Astrocyte (in vitro differentiated cells and primary cell): ENCODE measurements around the gene SH3GL3. TPM values are rescaled to one million over a fixed set of nuclear protein-coding genes. Genes with fewer than 3 reads are reported as not detected.

Experiments
- DNase-seq: peaks from one replicate; pipeline ENCODE4 v3.0.0-alpha.2; 2010; ENCODE audit warnings: low read depth
- FAIRE-seq: peaks from 2 replicates; lab custom pipeline; 2011; peaks lifted over from hg19 to GRCh38; lab: Jason Lieb, UNC
- H2AFZ ChIP-seq: 2 replicates; pipeline ENCODE4 v1.6.0; 2012; ENCODE audit warnings: low read depth, low read length, inconsistent platforms
- H3K27ac ChIP-seq: 2 replicates; pipeline ENCODE4 v1.5.1; 2011; ENCODE audit warnings: low read depth, low read length, inconsistent platforms
- H3K27me3 ChIP-seq: 2 replicates; pipeline ENCODE4 v1.6.0; 2011; ENCODE audit warnings: low read length, inconsistent platforms; ENCODE audit not compliant: insufficient read depth
- H3K36me3 ChIP-seq: 2 replicates; pipeline ENCODE4 v1.5.1; 2011; ENCODE audit warnings: low read length, inconsistent platforms; ENCODE audit not compliant: insufficient read depth
- H3K4me1 ChIP-seq: 2 replicates; pipeline ENCODE4 v1.5.1; 2011; ENCODE audit warnings: low read length, inconsistent platforms; ENCODE audit not compliant: insufficient read depth
- H3K4me2 ChIP-seq: 2 replicates; pipeline ENCODE4 v1.6.0; 2012; ENCODE audit warnings: low read length, inconsistent platforms
- H3K4me3 ChIP-seq: 2 replicates; pipeline ENCODE4 v1.5.1; 2011; ENCODE audit warnings: low read depth, mild to moderate bottlenecking, low read length, inconsistent platforms; ENCODE audit not compliant: insufficient read depth
- H3K79me2 ChIP-seq: 2 replicates; pipeline ENCODE4 v1.6.0; 2012; ENCODE audit warnings: mild to moderate bottlenecking, low read length, inconsistent platforms; ENCODE audit not compliant: insufficient read depth
- H3K9ac ChIP-seq: 2 replicates; pipeline ENCODE4 v1.6.0; 2012; ENCODE audit warnings: mild to moderate bottlenecking, low read length, inconsistent platforms
- H3K9me3 ChIP-seq: 2 replicates; pipeline ENCODE4 v1.5.1; 2012; ENCODE audit warnings: low read depth, mild to moderate bottlenecking, low read length, inconsistent platforms; ENCODE audit not compliant: insufficient read depth
- H4K20me1 ChIP-seq: 2 replicates; pipeline ENCODE4 v1.6.0; 2012; ENCODE audit warnings: low read length, inconsistent platforms; ENCODE audit not compliant: insufficient read depth
- H3K27ac Mint-ChIP-seq: one replicate; pipeline ENCODE4 v1.8.0; 2021; ENCODE audit warnings: mild to moderate bottlenecking, mixed read lengths; ENCODE audit not compliant: unreplicated experiment
- H3K27me3 Mint-ChIP-seq: one replicate; pipeline ENCODE4 v1.8.0; 2021; ENCODE audit warnings: low read depth, mixed read lengths; ENCODE audit not compliant: unreplicated experiment
- H3K36me3 Mint-ChIP-seq: one replicate; pipeline ENCODE4 v1.8.0; 2021; ENCODE audit warnings: low read depth, mixed read lengths; ENCODE audit not compliant: unreplicated experiment
- H3K4me1 Mint-ChIP-seq: one replicate; pipeline ENCODE4 v1.8.0; 2021; ENCODE audit warnings: low read depth, mixed read lengths; ENCODE audit not compliant: unreplicated experiment
- H3K4me3 Mint-ChIP-seq: one replicate; pipeline ENCODE4 v1.8.0; 2021; ENCODE audit warnings: mild to moderate bottlenecking, moderate library complexity, mixed read lengths; ENCODE audit not compliant: unreplicated experiment
- H3K9me3 Mint-ChIP-seq: one replicate; pipeline ENCODE4 v1.8.0; 2021; ENCODE audit warnings: mild to moderate bottlenecking, mixed read lengths; ENCODE audit not compliant: unreplicated experiment
- EZH2 ChIP-seq: IDR thresholded peaks from 2 replicates; pipeline ENCODE4 v1.6.1; 2012; ENCODE audit warnings: mild to moderate bottlenecking, low read length, inconsistent platforms; ENCODE audit not compliant: insufficient read depth
- total RNA-seq: library from RNA; stranded (reverse); gene quantifications from 2 replicates; pipeline ENCODE4 v1.2.1, GENCODE V29; 2021
- TF ChIP-seq, protein P1 (sequence below): IDR thresholded peaks from 2 replicates; pipeline ENCODE4 v1.5.1; 2011; ENCODE audit warnings: low read depth, mild to moderate bottlenecking, inconsistent platforms, low read length, moderate library complexity; ENCODE audit not compliant: insufficient read depth

SH3GL3 gene
- total RNA-seq, 1 donor from 2014 or later = 2.7 TPM

DNA sequence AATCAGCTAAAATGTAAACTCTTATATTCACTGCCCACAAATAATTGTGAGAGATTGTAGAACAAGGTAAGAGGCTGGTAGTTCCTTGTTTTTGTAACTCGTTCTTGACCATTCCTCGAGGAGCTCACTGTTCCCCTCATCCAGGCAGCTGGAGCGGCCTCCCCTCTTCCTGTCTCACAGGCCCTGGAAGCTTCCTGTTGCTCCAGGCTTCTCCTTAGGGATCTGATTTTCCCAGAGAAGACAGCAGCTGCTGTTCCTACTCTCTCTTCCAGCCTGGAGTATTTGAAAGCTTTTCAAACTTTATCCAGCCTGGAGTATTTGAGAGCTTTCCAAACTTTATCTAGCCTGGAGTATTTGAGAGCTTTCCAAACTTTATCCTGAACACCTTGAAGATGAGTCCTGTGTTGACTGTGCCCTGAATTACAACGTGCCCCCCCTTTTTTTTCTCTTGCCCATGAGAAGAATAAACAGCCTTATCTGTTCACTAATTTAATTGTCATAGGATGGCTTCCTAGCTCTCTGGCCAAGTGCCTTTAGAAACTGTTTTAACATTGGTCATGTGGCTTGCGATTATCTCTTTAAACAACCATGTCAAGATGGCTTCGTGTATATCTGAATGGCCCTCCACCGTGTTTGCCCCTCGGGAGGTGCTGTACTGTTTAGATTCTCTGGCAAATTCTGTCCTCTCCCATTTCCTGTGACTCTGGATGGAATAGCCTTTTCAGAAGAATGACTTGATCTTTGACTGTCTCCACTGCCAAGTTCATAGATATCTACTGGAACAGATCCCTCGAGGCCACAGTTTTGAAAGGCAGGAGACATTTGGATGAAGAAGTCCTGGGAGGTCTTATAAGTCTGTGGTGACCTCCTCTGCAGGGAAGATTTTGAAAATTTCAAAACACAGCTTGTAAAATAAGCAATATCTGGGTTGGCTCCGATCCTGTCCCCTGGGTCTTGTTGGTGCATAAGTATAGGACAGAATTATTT, 211.6 kb downstream of the SH3GL3 start:
- H3K9ac ChIP-seq = no peak overlapping the region
- Mint-ChIP-seq H3K4me1 (no peaks in the 10 kb centered on the region), H3K4me3 (no peak overlapping the region), H3K27me3 (peaks cover 37% of the 10 kb centered on the region), H3K36me3 (peaks cover 3% of the 10 kb centered on the region), H3K9me3 (peaks cover 1% of the 10 kb centered on the region), H3K27ac (no peak overlapping the region)
- H4K20me1 ChIP-seq = no peaks in the 10 kb centered on the region
- no peaks in the 10 kb centered on the region for H3K9me3 ChIP-seq
- H3K27me3 ChIP-seq = peaks cover 23% of the 10 kb centered on the region
- TF ChIP-seq EZH2 = no peak
- TF ChIP-seq, protein P1, sequence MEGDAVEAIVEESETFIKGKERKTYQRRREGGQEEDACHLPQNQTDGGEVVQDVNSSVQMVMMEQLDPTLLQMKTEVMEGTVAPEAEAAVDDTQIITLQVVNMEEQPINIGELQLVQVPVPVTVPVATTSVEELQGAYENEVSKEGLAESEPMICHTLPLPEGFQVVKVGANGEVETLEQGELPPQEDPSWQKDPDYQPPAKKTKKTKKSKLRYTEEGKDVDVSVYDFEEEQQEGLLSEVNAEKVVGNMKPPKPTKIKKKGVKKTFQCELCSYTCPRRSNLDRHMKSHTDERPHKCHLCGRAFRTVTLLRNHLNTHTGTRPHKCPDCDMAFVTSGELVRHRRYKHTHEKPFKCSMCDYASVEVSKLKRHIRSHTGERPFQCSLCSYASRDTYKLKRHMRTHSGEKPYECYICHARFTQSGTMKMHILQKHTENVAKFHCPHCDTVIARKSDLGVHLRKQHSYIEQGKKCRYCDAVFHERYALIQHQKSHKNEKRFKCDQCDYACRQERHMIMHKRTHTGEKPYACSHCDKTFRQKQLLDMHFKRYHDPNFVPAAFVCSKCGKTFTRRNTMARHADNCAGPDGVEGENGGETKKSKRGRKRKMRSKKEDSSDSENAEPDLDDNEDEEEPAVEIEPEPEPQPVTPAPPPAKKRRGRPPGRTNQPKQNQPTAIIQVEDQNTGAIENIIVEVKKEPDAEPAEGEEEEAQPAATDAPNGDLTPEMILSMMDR = no peak
- H3K27ac ChIP-seq = no peak overlapping the region
- no peak overlapping the region for H3K4me2 ChIP-seq
- FAIRE-seq = no peak
- DNase-seq = no peak
- no peaks in the 10 kb centered on the region for H3K36me3 ChIP-seq
- no peak overlapping the region for H3K4me3 ChIP-seq
- no peaks in the 10 kb centered on the region for H3K4me1 ChIP-seq
- H3K79me2 ChIP-seq = no peaks in the 10 kb centered on the region
- H2AFZ ChIP-seq = no peak overlapping the region

DNA sequence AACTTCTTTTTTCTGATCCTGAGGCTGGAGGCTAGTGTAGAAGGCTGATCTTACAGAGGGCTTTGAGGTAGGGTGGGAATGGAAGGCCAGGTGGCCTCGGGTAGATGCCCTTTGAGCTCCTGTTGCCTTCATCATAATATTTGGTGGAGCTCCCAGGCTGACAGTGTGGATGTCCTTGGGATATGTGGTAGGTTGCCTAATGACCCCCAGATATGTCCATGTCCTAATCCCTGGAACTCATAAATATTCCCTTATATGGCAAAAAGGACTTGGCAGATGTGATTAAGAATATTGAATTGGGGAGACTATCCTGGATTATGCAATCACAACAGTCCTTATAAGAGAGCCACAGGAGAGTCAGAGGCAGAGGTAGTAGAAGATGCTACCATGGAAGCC, 212.3 kb downstream of the SH3GL3 start:
- Histone ChIP-seq H3K4me2 (no peak overlapping the region), H3K79me2 (no peaks in the 10 kb centered on the region), H4K20me1 (no peaks in the 10 kb centered on the region), H3K9ac (no peak overlapping the region), H3K36me3 (no peaks in the 10 kb centered on the region), H3K4me3 (no peak overlapping the region), H3K9me3 (no peaks in the 10 kb centered on the region), H3K27ac (no peak overlapping the region), H3K4me1 (no peaks in the 10 kb centered on the region), H3K27me3 (peaks cover 19% of the 10 kb centered on the region), H2AFZ (no peak overlapping the region)
- no peak for DNase-seq
- TF ChIP-seq, protein P1 = no peak
- TF ChIP-seq EZH2 = no peak
- H3K27ac Mint-ChIP-seq = no peak overlapping the region
- no peak overlapping the region for H3K4me3 Mint-ChIP-seq
- H3K36me3 Mint-ChIP-seq = peaks cover 5% of the 10 kb centered on the region
- peaks cover 3% of the 10 kb centered on the region for H3K9me3 Mint-ChIP-seq
- H3K27me3 Mint-ChIP-seq = peaks cover 40% of the 10 kb centered on the region
- H3K4me1 Mint-ChIP-seq = no peaks in the 10 kb centered on the region
- no peak for FAIRE-seq

DNA sequence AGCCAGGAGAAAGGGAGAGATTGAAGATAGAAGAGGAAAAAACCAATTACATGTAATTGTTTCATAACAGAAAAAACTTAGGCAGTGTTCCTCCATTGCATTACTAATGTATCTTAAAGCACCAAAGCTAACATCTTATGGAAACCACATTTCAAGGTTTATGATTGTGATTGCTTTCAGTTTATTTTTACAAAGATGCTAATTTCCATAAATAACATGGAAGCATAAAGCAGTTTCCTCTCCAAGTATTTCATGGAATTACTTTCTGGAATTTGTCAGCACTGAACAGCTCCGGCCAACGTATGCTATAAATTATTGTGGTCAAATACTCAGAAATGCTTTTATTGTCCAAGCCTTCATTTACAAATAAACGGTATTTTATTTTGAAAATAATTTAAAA, 218.3 kb downstream of the SH3GL3 start:
- Mint-ChIP-seq H3K9me3 (peaks cover 3% of the 10 kb centered on the region), H3K36me3 (peaks cover 2% of the 10 kb centered on the region), H3K27me3 (peaks cover 8% of the 10 kb centered on the region), H3K4me3 (no peak overlapping the region), H3K4me1 (no peaks in the 10 kb centered on the region), H3K27ac (no peak overlapping the region)
- Histone ChIP-seq H3K9me3 (no peaks in the 10 kb centered on the region), H3K4me2 (no peak overlapping the region), H3K36me3 (no peaks in the 10 kb centered on the region), H3K27me3 (no peaks in the 10 kb centered on the region), H3K79me2 (no peaks in the 10 kb centered on the region), H3K27ac (no peak overlapping the region), H2AFZ (no peak overlapping the region), H4K20me1 (no peaks in the 10 kb centered on the region), H3K4me3 (no peak overlapping the region), H3K9ac (no peak overlapping the region), H3K4me1 (no peaks in the 10 kb centered on the region)
- no peak for DNase-seq
- TF ChIP-seq, protein P1 = no peak
- no peak for TF ChIP-seq EZH2
- no peak for FAIRE-seq
